NOMO-1 treated with DMSO at 0.1 percent for 48 hours (cell line): ENCODE results near the gene LRTM2.
A peak's percentile ranks its signal among the peaks of the same experiment; 100 is the strongest.

Experiments
- DNase-seq: peaks from one replicate; lab custom pipeline; 2025; ENCODE audit not compliant: unreplicated experiment; lab: John Stamatoyannopoulos, UW

Gene LRTM2

GRCh38 chr12:1882850-1883470 lies 62.6 kb downstream of the LRTM2 start:
- peak; percentile 39 for DNase-seq

DNA sequence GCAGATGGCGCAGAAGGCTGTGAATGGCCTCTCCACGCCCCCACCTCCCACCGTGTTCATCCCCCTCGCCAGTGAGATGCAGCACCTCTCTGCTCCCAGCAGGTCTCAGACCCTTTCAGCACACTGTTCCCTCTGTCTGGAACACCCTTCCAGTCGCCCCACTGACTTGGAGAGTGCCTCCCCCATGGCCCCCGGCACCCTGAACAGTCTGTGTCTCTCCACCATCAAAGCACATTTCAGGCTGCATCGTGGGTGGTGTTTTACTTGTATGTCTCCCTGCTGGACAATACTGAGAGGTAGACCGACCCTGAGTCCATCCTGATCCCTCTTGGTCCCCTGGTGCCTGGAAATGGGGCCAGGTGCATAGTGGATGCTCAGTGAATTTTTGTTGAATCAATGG lies 63.1 kb downstream of the LRTM2 start:
- no peak for DNase-seq

DNA sequence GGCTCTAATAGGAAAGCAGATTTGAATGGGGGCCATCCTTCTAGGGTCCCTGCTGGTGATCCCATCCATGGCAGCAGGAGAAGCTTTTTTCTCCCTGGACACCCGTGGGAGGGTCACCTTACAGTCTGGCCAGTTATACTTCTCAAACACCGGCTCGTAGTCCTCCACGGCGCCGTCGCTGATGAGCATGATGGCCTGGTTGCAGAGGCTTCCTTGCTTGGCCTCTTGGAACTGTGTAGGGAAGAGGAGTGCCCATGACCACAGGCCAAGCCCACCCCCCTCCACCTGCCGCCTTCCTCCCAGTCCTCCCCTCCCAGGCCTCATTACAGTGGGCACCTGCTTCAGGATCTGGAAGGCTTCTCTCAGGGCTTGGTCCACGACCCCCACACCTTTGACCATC lies 64.3 kb downstream of the LRTM2 start:
- no peak for DNase-seq

- no peak for DNase-seq
Observed at GRCh38 chr12:1885082-1885596, 64.8 kb downstream of the LRTM2 start.

- no peak for DNase-seq
Observed at GRCh38 chr12:1885599-1886245, 65.4 kb downstream of the LRTM2 start.
